HCEC 1CT (cell line): ENCODE measurements around the gene CAMK2A.
"Not testable (repeated sequence)": the region's sequence is repeated elsewhere in the genome, so short reads cannot be mapped to it uniquely, and the experiment has no call there.

Experiments
- DNase-seq: peaks from one replicate; pipeline ENCODE4 v3.0.0-alpha.2; 2017

Gene CAMK2A

GRCh38 chr5:150234576-150235499 is 54.7 kb downstream of the CAMK2A start:
- no peak for DNase-seq

- not testable (repeated sequence) for DNase-seq
Measured at GRCh38 chr5:150233706-150234105, 55.9 kb downstream of the CAMK2A start.

GRCh38 chr5:150230842-150231241 is 58.7 kb downstream of the CAMK2A start:
- no peak for DNase-seq

GRCh38 chr5:150229571-150229970 is 60.0 kb downstream of the CAMK2A start:
- no peak for DNase-seq

- DNase-seq = peak; percentile 26
Measured at GRCh38 chr5:150227606-150228273, 61.8 kb downstream of the CAMK2A start.

- no peak for DNase-seq
Measured at GRCh38 chr5:150227036-150227435, 62.5 kb downstream of the CAMK2A start.

- DNase-seq = no peak
Measured at GRCh38 chr5:150224483-150225027, 65.0 kb downstream of the CAMK2A start.

GRCh38 chr5:150223474-150223873 is 66.1 kb downstream of the CAMK2A start:
- DNase-seq = no peak

- no peak for DNase-seq
Measured at GRCh38 chr5:150222906-150223305, 66.7 kb downstream of the CAMK2A start.

- no peak for DNase-seq
Measured at GRCh38 chr5:150221471-150221870, 68.1 kb downstream of the CAMK2A start.

- DNase-seq = no peak
Measured at GRCh38 chr5:150219861-150220260, 69.7 kb downstream of the CAMK2A start.

GRCh38 chr5:150219142-150219541 is 70.4 kb downstream of the CAMK2A start:
- no peak for DNase-seq

- DNase-seq = no peak
Measured at GRCh38 chr5:150218693-150219035, 70.9 kb downstream of the CAMK2A start.

- peak; percentile 71 for DNase-seq
Measured at GRCh38 chr5:150217873-150218692, 71.5 kb downstream of the CAMK2A start.

- no peak for DNase-seq
Measured at GRCh38 chr5:150217038-150217437, 72.5 kb downstream of the CAMK2A start.

- no peak for DNase-seq
Measured at GRCh38 chr5:150215979-150216944, 73.3 kb downstream of the CAMK2A start.

GRCh38 chr5:150214289-150214688 is 75.3 kb downstream of the CAMK2A start:
- DNase-seq = no peak

GRCh38 chr5:150213530-150213929 is 76.0 kb downstream of the CAMK2A start:
- peak; percentile 75 for DNase-seq

- DNase-seq = no peak
Measured at GRCh38 chr5:150211156-150212030, 78.2 kb downstream of the CAMK2A start.

- no peak for DNase-seq
Measured at GRCh38 chr5:150210644-150211043, 78.9 kb downstream of the CAMK2A start.
